HepG2 (cell line): Measurements from ENCODE around the gene CUEDC2. TPM values are rescaled to one million over a fixed set of nuclear protein-coding genes. Genes with fewer than 3 reads are reported as not detected.

Experiments
- CREB1 ChIP-seq, 2 experiments: fragments of 450-650 bp in 1 of 2; IDR thresholded peaks; 2 replicates each; pipeline ENCODE4 v1.6.1; 2016 to 2017; ENCODE audit warnings: control low read depth in 1 of 2, mild to moderate bottlenecking in 1 of 2, missing compliant biosample characterization in 1 of 2, missing genetic modification characterization in 1 of 2
- GPN1 ChIP-seq: sonication (generic); formaldehyde crosslinking; IDR thresholded peaks from 2 replicates; pipeline ENCODE4 v1.5.1; 2020; ENCODE audit warnings: missing genetic modification reagents, borderline replicate concordance
- MBNL3 ChIP-seq: fragments of 250-450 bp; sonication (Bioruptor Pico); conservative IDR thresholded peaks from 2 replicates; pipeline ENCODE4 v1.8.0; 2022; ENCODE audit warnings: mild to moderate bottlenecking, inconsistent platforms
- MIXL1 ChIP-seq: IDR thresholded peaks from 2 replicates; pipeline ENCODE4 v1.6.1; 2016
- MXI1 ChIP-seq: IDR thresholded peaks from 3 replicates; pipeline ENCODE4 v1.6.1; 2012; ENCODE audit warnings: low read depth, low read length, inconsistent platforms, borderline replicate concordance
- MYC ChIP-seq: sonication (generic); formaldehyde crosslinking; IDR thresholded peaks from 2 replicates; pipeline ENCODE4 v1.9.0; 2021; ENCODE audit warnings: missing genetic modification reagents, borderline replicate concordance
- NFIC ChIP-seq: IDR thresholded peaks from 2 replicates; pipeline ENCODE4 v1.6.1; 2012; ENCODE audit warnings: mild to moderate bottlenecking, low read length, inconsistent platforms
- POLR2A ChIP-seq, 2 experiments: IDR thresholded peaks; 2 replicates each; pipeline ENCODE4 v1.6.1; 2011; ENCODE audit warnings: low read depth in 2 of 2, low read length in 2 of 2, mild to moderate bottlenecking in 1 of 2, moderate library complexity in 1 of 2; ENCODE audit not compliant: insufficient read depth in 1 of 2
- POLR2AphosphoS2 ChIP-seq: IDR thresholded peaks from 2 replicates; pipeline ENCODE4 v1.6.1; 2011; ENCODE audit warnings: low read depth, low read length, improper control_type of control experiment
- ZNF101 ChIP-seq: sonication (generic); formaldehyde crosslinking; IDR thresholded peaks from 2 replicates; pipeline ENCODE4 v1.4.0; 2020; ENCODE audit warnings: mild to moderate bottlenecking, low read depth, missing genetic modification reagents, borderline replicate concordance
- ZNF207 ChIP-seq: fragments of 450-650 bp; IDR thresholded peaks from 2 replicates; pipeline ENCODE4 v1.6.1; 2016; ENCODE audit warnings: antibody characterized with exemption, borderline replicate concordance
- ZNF333 ChIP-seq: sonication (generic); formaldehyde crosslinking; IDR thresholded peaks from 2 replicates; pipeline ENCODE4 v1.4.0; 2020; ENCODE audit warnings: mild to moderate bottlenecking, missing genetic modification reagents, borderline replicate concordance
- ZNF720 ChIP-seq: sonication (generic); formaldehyde crosslinking; IDR thresholded peaks from 2 replicates; pipeline ENCODE4 v1.4.0; 2020; ENCODE audit warnings: missing genetic modification reagents
- polyA plus RNA-seq, 8 experiments: library from polyadenylated mRNA; depleted of rRNA in 3 of 8; stranded (reverse) in 7 of 8; unstranded in 1 of 8; fragments of >200 nt; fragmentation: Illumina TruSeq in 4 of 8; extraction: Trizol in 4 of 8; gene quantifications; 2 replicates each; pipeline versions ENCODE4 v1.2.1 to v1.2.3, GENCODE V29; 2011 to 2016; ENCODE audit warnings: low read depth in 4 of 8, missing spikeins in 1 of 8, mixed read lengths in 1 of 8; ENCODE audit not compliant: insufficient read depth in 1 of 8
- total RNA-seq, 5 experiments: library from RNA; depleted of rRNA; stranded (reverse); fragments of >200 nt; fragmentation: Illumina TruSeq; extraction: Trizol; gene quantifications; 2 replicates each; pipeline ENCODE4 v1.2.3, GENCODE V29; 2016; ENCODE audit warnings: low read depth in 1 of 5
- TF ChIP-seq, protein P1 (sequence below): IDR thresholded peaks from 2 replicates; pipeline ENCODE4 v1.4.0; 2020; ENCODE audit warnings: mild to moderate bottlenecking, missing genetic modification reagents
- TF ChIP-seq, protein P2 (sequence below): IDR thresholded peaks from 2 replicates; pipeline ENCODE4 v1.6.1; 2016; ENCODE audit warnings: missing biosample characterization, missing genetic modification reagents, low read depth
- TF ChIP-seq, protein P3 (sequence below): sonication (generic); formaldehyde crosslinking; IDR thresholded peaks from 2 replicates; pipeline ENCODE4 v1.5.1; 2020; ENCODE audit warnings: missing genetic modification reagents, mild to moderate bottlenecking, borderline replicate concordance
- TF ChIP-seq, protein P4 (sequence below): sonication (generic); formaldehyde crosslinking; IDR thresholded peaks from 2 replicates; pipeline ENCODE4 v1.4.0; 2020; ENCODE audit warnings: missing genetic modification reagents
- TF ChIP-seq, protein P5 (sequence below): IDR thresholded peaks from 2 replicates; pipeline ENCODE4 v1.6.1; 2016

CUEDC2 gene
- total and polyA plus RNA-seq, 2 of the 13 experiments (the other 11 are each of a cell fraction or from before 2014, with no cell fraction given), result 13.1 to 18.4 TPM

DNA sequence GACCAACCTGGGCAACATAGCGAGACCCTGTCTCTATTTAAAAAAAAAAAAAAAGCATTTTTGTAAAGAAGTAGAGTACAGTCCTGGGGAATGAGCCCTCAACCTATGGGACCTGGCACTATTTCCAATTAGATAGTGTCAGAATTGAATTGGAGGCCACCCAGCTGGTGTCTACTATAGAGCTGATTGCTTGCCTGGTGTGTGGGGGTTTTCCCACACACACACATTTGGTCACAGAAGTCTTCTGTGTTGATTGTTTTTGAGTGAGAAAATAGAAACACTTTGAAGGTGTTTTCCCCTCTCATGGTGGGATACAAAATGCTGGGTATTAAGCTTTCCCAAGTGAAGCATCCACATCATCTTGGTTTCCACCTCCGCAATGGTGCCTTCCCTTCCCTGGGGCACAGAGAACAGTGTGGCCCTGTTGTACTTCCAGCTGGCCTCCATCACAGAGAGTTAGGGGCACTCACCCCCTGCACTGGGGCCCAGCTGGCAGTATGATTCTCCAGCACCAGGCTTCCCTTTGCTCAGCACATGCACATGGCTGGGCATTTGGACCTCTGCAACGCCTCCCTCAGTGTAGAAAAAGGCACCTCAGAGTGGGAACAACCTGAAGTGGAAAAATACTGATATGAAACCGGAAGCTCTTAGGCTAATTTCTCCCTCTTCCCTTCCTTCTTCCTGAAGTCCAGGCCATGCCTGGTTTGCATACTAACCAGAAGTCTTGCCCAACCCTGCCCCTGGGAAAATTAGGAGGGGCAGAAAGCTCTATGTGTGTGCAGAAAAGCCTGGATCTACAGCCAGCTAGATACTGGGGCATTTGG lies 47.6 kb downstream of the CUEDC2 start (continued):
- TF ChIP-seq ZNF101 (CRISPR knock-in tag), result no peak
- TF ChIP-seq MYC (CRISPR knock-in tag), result peak; percentile 22; the same call in 1 of the 2 replicates
- no peak for TF ChIP-seq MBNL3
- TF ChIP-seq, protein P1, sequence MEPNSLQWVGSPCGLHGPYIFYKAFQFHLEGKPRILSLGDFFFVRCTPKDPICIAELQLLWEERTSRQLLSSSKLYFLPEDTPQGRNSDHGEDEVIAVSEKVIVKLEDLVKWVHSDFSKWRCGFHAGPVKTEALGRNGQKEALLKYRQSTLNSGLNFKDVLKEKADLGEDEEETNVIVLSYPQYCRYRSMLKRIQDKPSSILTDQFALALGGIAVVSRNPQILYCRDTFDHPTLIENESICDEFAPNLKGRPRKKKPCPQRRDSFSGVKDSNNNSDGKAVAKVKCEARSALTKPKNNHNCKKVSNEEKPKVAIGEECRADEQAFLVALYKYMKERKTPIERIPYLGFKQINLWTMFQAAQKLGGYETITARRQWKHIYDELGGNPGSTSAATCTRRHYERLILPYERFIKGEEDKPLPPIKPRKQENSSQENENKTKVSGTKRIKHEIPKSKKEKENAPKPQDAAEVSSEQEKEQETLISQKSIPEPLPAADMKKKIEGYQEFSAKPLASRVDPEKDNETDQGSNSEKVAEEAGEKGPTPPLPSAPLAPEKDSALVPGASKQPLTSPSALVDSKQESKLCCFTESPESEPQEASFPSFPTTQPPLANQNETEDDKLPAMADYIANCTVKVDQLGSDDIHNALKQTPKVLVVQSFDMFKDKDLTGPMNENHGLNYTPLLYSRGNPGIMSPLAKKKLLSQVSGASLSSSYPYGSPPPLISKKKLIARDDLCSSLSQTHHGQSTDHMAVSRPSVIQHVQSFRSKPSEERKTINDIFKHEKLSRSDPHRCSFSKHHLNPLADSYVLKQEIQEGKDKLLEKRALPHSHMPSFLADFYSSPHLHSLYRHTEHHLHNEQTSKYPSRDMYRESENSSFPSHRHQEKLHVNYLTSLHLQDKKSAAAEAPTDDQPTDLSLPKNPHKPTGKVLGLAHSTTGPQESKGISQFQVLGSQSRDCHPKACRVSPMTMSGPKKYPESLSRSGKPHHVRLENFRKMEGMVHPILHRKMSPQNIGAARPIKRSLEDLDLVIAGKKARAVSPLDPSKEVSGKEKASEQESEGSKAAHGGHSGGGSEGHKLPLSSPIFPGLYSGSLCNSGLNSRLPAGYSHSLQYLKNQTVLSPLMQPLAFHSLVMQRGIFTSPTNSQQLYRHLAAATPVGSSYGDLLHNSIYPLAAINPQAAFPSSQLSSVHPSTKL (CRISPR knock-in tag), result no peak
- no peak for TF ChIP-seq POLR2A (IDR thresholded peaks at IDR 0.05; ENCODE audit: insufficient read depth in 1 of 2, low read depth in 2 of 2, low read length in 2 of 2)
- TF ChIP-seq, protein P2, sequence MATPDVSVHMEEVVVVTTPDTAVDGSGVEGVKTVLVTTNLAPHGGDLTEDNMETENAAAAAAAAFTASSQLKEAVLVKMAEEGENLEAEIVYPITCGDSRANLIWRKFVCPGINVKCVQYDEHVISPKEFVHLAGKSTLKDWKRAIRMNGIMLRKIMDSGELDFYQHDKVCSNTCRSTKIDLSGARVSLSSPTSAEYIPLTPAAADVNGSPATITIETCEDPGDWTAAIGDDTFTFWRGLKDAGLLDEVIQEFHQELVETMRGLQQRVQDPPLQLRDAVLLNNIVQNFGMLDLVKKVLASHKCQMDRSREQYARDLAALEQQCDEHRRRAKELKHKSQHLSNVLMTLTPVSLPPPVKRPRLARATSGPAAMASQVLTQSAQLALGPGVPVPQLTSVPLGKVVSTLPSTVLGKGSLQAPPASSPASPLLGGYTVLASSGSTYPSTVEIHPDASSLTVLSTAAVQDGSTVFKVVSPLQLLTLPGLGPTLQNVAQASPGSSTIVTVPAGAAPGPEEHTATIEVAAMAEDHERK (CRISPR knock-in tag), result no peak
- no peak for TF ChIP-seq ZNF720 (CRISPR knock-in tag)
- TF ChIP-seq MIXL1 (CRISPR knock-in tag), result 0 out of 2 replicates have a peak, but pooled peaks have one; percentile 15
- TF ChIP-seq, protein P3, sequence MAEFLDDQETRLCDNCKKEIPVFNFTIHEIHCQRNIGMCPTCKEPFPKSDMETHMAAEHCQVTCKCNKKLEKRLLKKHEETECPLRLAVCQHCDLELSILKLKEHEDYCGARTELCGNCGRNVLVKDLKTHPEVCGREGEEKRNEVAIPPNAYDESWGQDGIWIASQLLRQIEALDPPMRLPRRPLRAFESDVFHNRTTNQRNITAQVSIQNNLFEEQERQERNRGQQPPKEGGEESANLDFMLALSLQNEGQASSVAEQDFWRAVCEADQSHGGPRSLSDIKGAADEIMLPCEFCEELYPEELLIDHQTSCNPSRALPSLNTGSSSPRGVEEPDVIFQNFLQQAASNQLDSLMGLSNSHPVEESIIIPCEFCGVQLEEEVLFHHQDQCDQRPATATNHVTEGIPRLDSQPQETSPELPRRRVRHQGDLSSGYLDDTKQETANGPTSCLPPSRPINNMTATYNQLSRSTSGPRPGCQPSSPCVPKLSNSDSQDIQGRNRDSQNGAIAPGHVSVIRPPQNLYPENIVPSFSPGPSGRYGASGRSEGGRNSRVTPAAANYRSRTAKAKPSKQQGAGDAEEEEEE (CRISPR knock-in tag), result no peak
- TF ChIP-seq, protein P4, sequence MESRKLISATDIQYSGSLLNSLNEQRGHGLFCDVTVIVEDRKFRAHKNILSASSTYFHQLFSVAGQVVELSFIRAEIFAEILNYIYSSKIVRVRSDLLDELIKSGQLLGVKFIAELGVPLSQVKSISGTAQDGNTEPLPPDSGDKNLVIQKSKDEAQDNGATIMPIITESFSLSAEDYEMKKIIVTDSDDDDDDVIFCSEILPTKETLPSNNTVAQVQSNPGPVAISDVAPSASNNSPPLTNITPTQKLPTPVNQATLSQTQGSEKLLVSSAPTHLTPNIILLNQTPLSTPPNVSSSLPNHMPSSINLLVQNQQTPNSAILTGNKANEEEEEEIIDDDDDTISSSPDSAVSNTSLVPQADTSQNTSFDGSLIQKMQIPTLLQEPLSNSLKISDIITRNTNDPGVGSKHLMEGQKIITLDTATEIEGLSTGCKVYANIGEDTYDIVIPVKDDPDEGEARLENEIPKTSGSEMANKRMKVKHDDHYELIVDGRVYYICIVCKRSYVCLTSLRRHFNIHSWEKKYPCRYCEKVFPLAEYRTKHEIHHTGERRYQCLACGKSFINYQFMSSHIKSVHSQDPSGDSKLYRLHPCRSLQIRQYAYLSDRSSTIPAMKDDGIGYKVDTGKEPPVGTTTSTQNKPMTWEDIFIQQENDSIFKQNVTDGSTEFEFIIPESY (CRISPR knock-in tag), result no peak
- no peak for TF ChIP-seq MXI1
- no peak for TF ChIP-seq GPN1 (CRISPR knock-in tag)
- TF ChIP-seq CREB1 (IDR thresholded peaks at IDR 0.05), result no peak
- peak; percentile 18; the same call in 1 of the 2 replicates for TF ChIP-seq CREB1 (CRISPR knock-in tag; IDR thresholded peaks at IDR 0.05)
- TF ChIP-seq POLR2AphosphoS2, result no peak
- no peak for TF ChIP-seq NFIC
- TF ChIP-seq, protein P5, sequence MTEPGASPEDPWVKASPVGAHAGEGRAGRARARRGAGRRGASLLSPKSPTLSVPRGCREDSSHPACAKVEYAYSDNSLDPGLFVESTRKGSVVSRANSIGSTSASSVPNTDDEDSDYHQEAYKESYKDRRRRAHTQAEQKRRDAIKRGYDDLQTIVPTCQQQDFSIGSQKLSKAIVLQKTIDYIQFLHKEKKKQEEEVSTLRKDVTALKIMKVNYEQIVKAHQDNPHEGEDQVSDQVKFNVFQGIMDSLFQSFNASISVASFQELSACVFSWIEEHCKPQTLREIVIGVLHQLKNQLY (CRISPR knock-in tag), result no peak
- no peak for TF ChIP-seq ZNF333 (CRISPR knock-in tag)
- no peak for TF ChIP-seq ZNF207
